DOHH2 (cell line): Measurements from ENCODE around the gene PIM3.

ENCODE experiments used
- H3F3A ChIP-seq: fragments of 200-600 bp; sonication (generic), shearing (Covaris generic); 2 replicates; pipeline ENCODE4 v1.6.0; 2016; ENCODE audit warnings: antibody characterized with exemption, mild to moderate bottlenecking; ENCODE audit not compliant: control insufficient read depth, insufficient read depth
- H3K27ac ChIP-seq: fragments of 200-600 bp; sonication (generic); 2 replicates; pipeline ENCODE4 v1.5.1; 2014; ENCODE audit warnings: low read depth, mild to moderate bottlenecking, low read length, moderate library complexity
- H3K27me3 ChIP-seq: fragments of 200-600 bp; sonication (generic); 2 replicates; pipeline ENCODE4 v1.6.1; 2014; ENCODE audit warnings: mild to moderate bottlenecking, low read length, mixed read lengths; ENCODE audit not compliant: control insufficient read depth
- H3K36me3 ChIP-seq: fragments of 200-600 bp; sonication (generic); 2 replicates; pipeline ENCODE4 v1.6.1; 2014; ENCODE audit warnings: mild to moderate bottlenecking, low read length, moderate library complexity, mixed read lengths; ENCODE audit not compliant: control insufficient read depth
- H3K4me1 ChIP-seq: fragments of 200-600 bp; sonication (generic); 2 replicates; pipeline ENCODE4 v1.6.1; 2014; ENCODE audit warnings: mild to moderate bottlenecking, low read length, mixed read lengths; ENCODE audit not compliant: control insufficient read depth
- H3K4me2 ChIP-seq: fragments of 200-600 bp; sonication (generic); 2 replicates; pipeline ENCODE4 v1.6.0; 2014; ENCODE audit warnings: mild to moderate bottlenecking, low read length, moderate library complexity
- H3K4me3 ChIP-seq: fragments of 200-600 bp; sonication (generic); 2 replicates; pipeline ENCODE4 v1.5.1; 2014; ENCODE audit warnings: mild to moderate bottlenecking, low read length, mixed read lengths
- H3K79me2 ChIP-seq: fragments of 200-600 bp; sonication (generic); 2 replicates; pipeline ENCODE4 v1.6.1; 2014; ENCODE audit warnings: mild to moderate bottlenecking, low read length, mixed read lengths; ENCODE audit not compliant: control insufficient read depth
- H3K9me2 ChIP-seq: fragments of 200-600 bp; sonication (generic); replicated peaks from 2 replicates; pipeline ENCODE4 v1.6.1; 2014; ENCODE audit warnings: mild to moderate bottlenecking, low read length, mixed read lengths; ENCODE audit not compliant: control insufficient read depth
- H3K9me3 ChIP-seq: fragments of 200-600 bp; sonication (generic); 2 replicates; pipeline ENCODE4 v1.6.1; 2014; ENCODE audit warnings: antibody characterized with exemption, low read length, mixed read lengths; ENCODE audit not compliant: control insufficient read depth, insufficient read depth
- H4K20me1 ChIP-seq: fragments of 200-600 bp; sonication (generic); 2 replicates; pipeline ENCODE4 v1.6.0; 2014; ENCODE audit warnings: low read depth, mild to moderate bottlenecking, antibody characterized with exemption, low read length, moderate library complexity; ENCODE audit not compliant: control insufficient read depth, insufficient read depth
- EZH2phosphoT487 ChIP-seq: fragments of 200-600 bp; sonication (generic); IDR thresholded peaks from 2 replicates; pipeline ENCODE4 v1.6.1; 2017; ENCODE audit warnings: borderline replicate concordance, mild to moderate bottlenecking, antibody characterized with exemption, low read length, moderate library complexity, mixed read lengths
- TF ChIP-seq, protein P1 (sequence below): fragments of 200-600 bp; sonication (generic); IDR thresholded peaks from one replicate; pipeline ENCODE4 v1.5.1; 2014; ENCODE audit warnings: antibody characterized with exemption, mild to moderate bottlenecking, low read depth, low read length; ENCODE audit not compliant: poor library complexity, severe bottlenecking

The PIM3 gene

DNA sequence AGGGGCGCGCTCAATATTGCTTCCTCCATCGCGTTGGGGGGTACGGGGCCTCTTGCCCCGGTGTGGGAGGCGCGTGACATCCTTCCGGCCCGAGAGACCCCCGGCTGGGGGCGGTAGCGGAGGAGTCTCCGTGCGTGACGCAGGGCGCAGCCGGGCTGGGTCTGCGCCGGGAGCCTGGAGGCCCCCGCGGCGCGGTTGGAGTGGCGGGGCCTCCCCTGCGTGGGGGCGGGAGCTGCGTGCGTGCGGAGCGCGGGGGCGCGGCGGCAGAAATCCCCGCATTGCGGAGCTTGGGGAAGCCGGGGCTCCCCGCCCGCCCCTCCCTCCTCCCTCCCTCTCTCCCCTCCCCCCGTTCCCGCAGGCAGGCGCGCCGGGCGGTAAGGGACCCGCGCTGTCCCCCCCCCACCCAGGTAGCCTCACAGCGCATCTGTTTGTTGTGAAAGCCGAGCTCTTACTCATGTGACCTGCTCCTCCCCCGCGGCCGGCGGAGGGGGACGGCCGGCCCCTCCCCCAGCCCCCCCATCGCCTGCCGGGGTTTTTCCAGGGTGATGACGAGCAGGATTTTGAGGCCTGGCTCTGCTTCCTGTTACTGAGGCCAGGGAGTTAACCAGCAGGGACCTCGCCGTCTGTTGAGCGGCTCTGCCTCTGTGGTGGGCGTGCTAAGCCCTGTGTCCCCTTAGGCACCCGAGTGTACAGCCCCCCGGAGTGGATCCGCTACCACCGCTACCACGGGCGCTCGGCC is 1.6 kb downstream of the PIM3 start:
- Histone ChIP-seq H4K20me1 (peaks cover 21% of the 10 kb centered on the region), H3K4me1 (peaks cover 53% of the 10 kb centered on the region), H3K4me3 (peak overlapping the region; percentile 98), H3K79me2 (peaks cover 46% of the 10 kb centered on the region), H3K36me3 (peaks cover 40% of the 10 kb centered on the region), H3K4me2 (peak overlapping the region; percentile 94), H3K27ac (peak overlapping the region; percentile 67), H3K9me3 (no peaks in the 10 kb centered on the region), H3F3A (peaks cover 18% of the 10 kb centered on the region), H3K9me2 (no peaks in the 10 kb centered on the region), H3K27me3 (no peaks in the 10 kb centered on the region)
- TF ChIP-seq, protein P1, sequence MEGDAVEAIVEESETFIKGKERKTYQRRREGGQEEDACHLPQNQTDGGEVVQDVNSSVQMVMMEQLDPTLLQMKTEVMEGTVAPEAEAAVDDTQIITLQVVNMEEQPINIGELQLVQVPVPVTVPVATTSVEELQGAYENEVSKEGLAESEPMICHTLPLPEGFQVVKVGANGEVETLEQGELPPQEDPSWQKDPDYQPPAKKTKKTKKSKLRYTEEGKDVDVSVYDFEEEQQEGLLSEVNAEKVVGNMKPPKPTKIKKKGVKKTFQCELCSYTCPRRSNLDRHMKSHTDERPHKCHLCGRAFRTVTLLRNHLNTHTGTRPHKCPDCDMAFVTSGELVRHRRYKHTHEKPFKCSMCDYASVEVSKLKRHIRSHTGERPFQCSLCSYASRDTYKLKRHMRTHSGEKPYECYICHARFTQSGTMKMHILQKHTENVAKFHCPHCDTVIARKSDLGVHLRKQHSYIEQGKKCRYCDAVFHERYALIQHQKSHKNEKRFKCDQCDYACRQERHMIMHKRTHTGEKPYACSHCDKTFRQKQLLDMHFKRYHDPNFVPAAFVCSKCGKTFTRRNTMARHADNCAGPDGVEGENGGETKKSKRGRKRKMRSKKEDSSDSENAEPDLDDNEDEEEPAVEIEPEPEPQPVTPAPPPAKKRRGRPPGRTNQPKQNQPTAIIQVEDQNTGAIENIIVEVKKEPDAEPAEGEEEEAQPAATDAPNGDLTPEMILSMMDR, result no peak
- TF ChIP-seq EZH2phosphoT487, result no peak

DNA sequence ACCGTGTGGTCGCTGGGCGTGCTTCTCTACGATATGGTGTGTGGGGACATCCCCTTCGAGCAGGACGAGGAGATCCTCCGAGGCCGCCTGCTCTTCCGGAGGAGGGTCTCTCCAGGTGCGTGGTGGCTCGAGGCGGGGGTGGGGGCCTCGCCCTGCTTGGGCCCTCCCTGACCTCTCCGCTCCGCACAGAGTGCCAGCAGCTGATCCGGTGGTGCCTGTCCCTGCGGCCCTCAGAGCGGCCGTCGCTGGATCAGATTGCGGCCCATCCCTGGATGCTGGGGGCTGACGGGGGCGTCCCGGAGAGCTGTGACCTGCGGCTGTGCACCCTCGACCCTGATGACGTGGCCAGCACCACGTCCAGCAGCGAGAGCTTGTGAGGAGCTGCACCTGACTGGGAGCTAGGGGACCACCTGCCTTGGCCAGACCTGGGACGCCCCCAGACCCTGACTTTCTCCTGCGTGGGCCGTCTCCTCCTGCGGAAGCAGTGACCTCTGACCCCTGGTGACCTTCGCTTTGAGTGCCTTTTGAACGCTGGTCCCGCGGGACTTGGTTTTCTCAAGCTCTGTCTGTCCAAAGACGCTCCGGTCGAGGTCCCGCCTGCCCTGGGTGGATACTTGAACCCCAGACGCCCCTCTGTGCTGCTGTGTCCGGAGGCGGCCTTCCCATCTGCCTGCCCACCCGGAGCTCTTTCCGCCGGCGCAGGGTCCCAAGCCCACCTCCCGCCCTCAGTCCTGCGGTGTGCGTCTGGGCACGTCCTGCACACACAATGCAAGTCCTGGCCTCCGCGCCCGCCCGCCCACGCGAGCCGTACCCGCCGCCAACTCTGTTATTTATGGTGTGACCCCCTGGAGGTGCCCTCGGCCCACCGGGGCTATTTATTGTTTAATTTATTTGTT is 2.4 kb downstream of the PIM3 start:
- Histone ChIP-seq H3K27me3 (no peaks in the 10 kb centered on the region), H3K4me3 (peak overlapping the region; percentile 98), H3K4me2 (peak overlapping the region; percentile 94), H3K9me2 (no peaks in the 10 kb centered on the region), H3K79me2 (peaks cover 46% of the 10 kb centered on the region), H3K4me1 (peaks cover 58% of the 10 kb centered on the region), H3K9me3 (no peaks in the 10 kb centered on the region), H3K36me3 (peaks cover 40% of the 10 kb centered on the region), H3K27ac (peak overlapping the region; percentile 67), H3F3A (peaks cover 18% of the 10 kb centered on the region), H4K20me1 (peaks cover 21% of the 10 kb centered on the region)
- TF ChIP-seq EZH2phosphoT487, result no peak
- TF ChIP-seq, protein P1, result no peak

DNA sequence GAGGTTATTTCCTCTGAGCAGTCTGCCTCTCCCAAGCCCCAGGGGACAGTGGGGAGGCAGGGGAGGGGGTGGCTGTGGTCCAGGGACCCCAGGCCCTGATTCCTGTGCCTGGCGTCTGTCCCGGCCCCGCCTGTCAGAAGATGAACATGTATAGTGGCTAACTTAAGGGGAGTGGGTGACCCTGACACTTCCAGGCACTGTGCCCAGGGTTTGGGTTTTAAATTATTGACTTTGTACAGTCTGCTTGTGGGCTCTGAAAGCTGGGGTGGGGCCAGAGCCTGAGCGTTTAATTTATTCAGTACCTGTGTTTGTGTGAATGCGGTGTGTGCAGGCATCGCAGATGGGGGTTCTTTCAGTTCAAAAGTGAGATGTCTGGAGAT is 3.1 kb downstream of the PIM3 start:
- peaks cover 18% of the 10 kb centered on the region for H3F3A ChIP-seq
- no peak overlapping the region for H3K4me3 ChIP-seq
- H3K4me2 ChIP-seq, result peak overlapping the region; percentile 94
- H3K9me2 ChIP-seq, result no peaks in the 10 kb centered on the region
- H3K27ac ChIP-seq, result no peak overlapping the region
- H3K79me2 ChIP-seq, result peaks cover 46% of the 10 kb centered on the region
- H3K27me3 ChIP-seq, result no peaks in the 10 kb centered on the region
- H3K36me3 ChIP-seq, result peaks cover 40% of the 10 kb centered on the region
- H4K20me1 ChIP-seq, result peaks cover 21% of the 10 kb centered on the region
- H3K4me1 ChIP-seq, result peaks cover 58% of the 10 kb centered on the region
- no peak for TF ChIP-seq EZH2phosphoT487
- TF ChIP-seq, protein P1, result no peak
- no peaks in the 10 kb centered on the region for H3K9me3 ChIP-seq
